Upper lobe of right lung (tissue), 1 donor: Measurements from ENCODE around the gene ERAP2. TPM values are rescaled to one million over a fixed set of nuclear protein-coding genes. Genes with fewer than 3 reads are reported as not detected.

Experiments
- ATAC-seq: fragments of 200-7000 bp; cut with Tn5 transposase; one replicate; pipeline ENCODE4 v1.9.1; 2020; ENCODE audit warnings: mild to moderate bottlenecking, moderate library complexity
- DNase-seq: peaks from one replicate; pipeline ENCODE4 v3.0.0-alpha.2; 2020
- H3K27ac ChIP-seq: fragments of 200-600 bp; one replicate; pipeline ENCODE4 v1.8.0; 2022
- H3K27me3 ChIP-seq: fragments of 200-600 bp; one replicate; pipeline ENCODE4 v1.8.0; 2022; ENCODE audit warnings: mild to moderate bottlenecking
- H3K36me3 ChIP-seq: fragments of 200-600 bp; one replicate; pipeline ENCODE4 v1.8.0; 2022
- H3K4me1 ChIP-seq: fragments of 200-600 bp; one replicate; pipeline ENCODE4 v1.8.0; 2022
- H3K4me3 ChIP-seq: fragments of 200-600 bp; one replicate; pipeline ENCODE4 v1.8.0; 2022; ENCODE audit warnings: mild to moderate bottlenecking
- H3K9me3 ChIP-seq: fragments of 200-600 bp; one replicate; pipeline ENCODE4 v1.8.0; 2022
- intact Hi-C: fragments of 100-400 bp; cut with DNase I; formaldehyde crosslinking; loops from one replicate; pipeline ENCODE4 v1.11.0; 2022
- total RNA-seq: library from RNA; stranded (reverse); fragmentation: NEBNext Ultra II Directional; extraction: Animal tissue kit (Norgen Biotek cat#: 25700); gene quantifications from one replicate; pipeline ENCODE4 v1.2.1, GENCODE V29; 2021
- TF ChIP-seq, protein P1 (sequence below): fragments of 200-600 bp; IDR thresholded peaks from one replicate; pipeline ENCODE4 v1.8.0; 2022; ENCODE audit warnings: antibody characterized with exemption
- donor health status: DM: no; HTN: yes; CAD: no; lungs with severe emphysema.

ERAP2 gene
- total RNA-seq, 1 donor from 2014 or later = 26.9 TPM

DNA sequence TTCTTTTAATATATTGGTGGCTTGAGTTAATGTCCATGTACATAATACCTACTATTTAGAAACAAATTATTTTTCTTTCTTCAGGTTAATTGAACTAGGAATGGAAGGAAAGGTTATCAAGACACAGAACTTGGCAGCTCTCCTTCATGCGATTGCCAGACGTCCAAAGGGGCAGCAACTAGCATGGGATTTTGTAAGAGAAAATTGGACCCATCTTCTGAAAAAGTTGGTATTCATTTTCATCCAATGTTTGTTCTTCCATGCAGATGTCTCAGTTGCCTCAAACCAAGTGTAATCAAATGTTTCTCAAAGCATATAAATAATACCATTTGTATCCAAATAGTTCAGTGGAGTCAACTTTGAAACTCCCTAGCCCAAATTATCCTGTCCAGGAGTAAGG, 36.9 kb downstream of the ERAP2 start:
- TF ChIP-seq, protein P1, sequence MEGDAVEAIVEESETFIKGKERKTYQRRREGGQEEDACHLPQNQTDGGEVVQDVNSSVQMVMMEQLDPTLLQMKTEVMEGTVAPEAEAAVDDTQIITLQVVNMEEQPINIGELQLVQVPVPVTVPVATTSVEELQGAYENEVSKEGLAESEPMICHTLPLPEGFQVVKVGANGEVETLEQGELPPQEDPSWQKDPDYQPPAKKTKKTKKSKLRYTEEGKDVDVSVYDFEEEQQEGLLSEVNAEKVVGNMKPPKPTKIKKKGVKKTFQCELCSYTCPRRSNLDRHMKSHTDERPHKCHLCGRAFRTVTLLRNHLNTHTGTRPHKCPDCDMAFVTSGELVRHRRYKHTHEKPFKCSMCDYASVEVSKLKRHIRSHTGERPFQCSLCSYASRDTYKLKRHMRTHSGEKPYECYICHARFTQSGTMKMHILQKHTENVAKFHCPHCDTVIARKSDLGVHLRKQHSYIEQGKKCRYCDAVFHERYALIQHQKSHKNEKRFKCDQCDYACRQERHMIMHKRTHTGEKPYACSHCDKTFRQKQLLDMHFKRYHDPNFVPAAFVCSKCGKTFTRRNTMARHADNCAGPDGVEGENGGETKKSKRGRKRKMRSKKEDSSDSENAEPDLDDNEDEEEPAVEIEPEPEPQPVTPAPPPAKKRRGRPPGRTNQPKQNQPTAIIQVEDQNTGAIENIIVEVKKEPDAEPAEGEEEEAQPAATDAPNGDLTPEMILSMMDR = no peak
- Histone ChIP-seq H3K27me3 (no peaks in the 10 kb centered on the region), H3K9me3 (no peaks in the 10 kb centered on the region), H3K36me3 (peaks cover 39% of the 10 kb centered on the region), H3K4me3 (no peak overlapping the region), H3K27ac (no peak overlapping the region), H3K4me1 (no peaks in the 10 kb centered on the region)
- ATAC-seq (no peak), DNase-seq (no peak)
- intact Hi-C loops = no loop called here

DNA sequence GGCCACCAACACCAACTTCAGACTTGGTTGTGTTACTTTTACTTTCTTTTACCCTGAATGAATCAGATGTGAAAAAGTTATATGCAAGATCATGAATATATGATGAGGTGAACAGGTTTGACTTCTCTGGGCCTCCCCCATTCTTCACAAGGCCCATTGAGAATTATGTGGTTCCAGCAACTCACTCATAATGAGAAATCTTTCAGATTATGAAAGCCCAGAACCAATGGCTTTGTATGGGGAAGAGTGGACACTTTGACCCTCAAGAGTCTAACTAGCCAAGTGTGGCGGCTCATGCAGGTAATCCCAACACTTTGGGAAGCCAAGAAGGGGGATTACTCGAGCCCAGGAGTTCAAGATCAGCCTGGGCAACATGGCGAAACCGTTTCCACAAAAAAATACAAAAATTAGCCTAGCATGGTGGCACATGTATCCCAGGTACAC, 43.5 kb downstream of the ERAP2 start:
- TF ChIP-seq, protein P1 = no peak
- Histone ChIP-seq H3K36me3 (peaks cover 8% of the 10 kb centered on the region), H3K4me3 (no peak overlapping the region), H3K9me3 (no peaks in the 10 kb centered on the region), H3K4me1 (no peaks in the 10 kb centered on the region), H3K27me3 (no peaks in the 10 kb centered on the region), H3K27ac (no peak overlapping the region)
- no peak for DNase-seq
- ATAC-seq = no peak
- intact Hi-C loops = no loop called here

DNA sequence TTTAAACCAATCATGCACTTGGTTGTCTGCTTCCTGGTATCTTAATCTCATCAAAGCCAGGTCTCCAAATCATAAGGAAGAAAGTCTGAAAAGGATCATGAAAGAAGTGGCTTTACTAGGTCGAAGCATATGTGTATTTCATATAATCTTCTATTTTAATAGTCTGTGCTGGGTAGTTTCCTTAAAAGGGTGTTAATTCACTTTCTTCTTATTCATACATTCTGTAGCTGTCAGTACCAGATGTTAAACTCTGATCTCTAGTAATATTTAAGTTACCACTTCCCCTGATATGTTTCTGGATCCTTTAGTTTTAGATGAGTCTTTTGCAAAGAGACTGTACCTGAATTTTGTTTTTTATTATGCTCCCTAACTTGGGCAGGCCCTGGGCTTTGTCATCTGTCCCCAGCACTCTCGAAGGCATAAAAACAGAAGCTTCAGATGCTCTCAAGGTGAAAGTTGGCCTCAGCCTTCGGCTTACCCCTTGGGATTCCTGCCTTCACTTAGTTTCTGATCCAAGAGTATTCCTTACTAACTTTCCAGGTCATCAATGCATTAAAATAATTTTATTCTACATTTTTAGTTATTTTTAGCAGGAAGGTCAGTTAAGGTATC, 44.5 kb downstream of the ERAP2 start:
- DNase-seq (no peak), ATAC-seq (no peak)
- Histone ChIP-seq H3K27me3 (no peaks in the 10 kb centered on the region), H3K27ac (no peak overlapping the region), H3K4me1 (no peaks in the 10 kb centered on the region), H3K36me3 (peaks cover 8% of the 10 kb centered on the region), H3K4me3 (no peak overlapping the region), H3K9me3 (no peaks in the 10 kb centered on the region)
- intact Hi-C loops = no loop called here
- TF ChIP-seq, protein P1 = no peak

DNA sequence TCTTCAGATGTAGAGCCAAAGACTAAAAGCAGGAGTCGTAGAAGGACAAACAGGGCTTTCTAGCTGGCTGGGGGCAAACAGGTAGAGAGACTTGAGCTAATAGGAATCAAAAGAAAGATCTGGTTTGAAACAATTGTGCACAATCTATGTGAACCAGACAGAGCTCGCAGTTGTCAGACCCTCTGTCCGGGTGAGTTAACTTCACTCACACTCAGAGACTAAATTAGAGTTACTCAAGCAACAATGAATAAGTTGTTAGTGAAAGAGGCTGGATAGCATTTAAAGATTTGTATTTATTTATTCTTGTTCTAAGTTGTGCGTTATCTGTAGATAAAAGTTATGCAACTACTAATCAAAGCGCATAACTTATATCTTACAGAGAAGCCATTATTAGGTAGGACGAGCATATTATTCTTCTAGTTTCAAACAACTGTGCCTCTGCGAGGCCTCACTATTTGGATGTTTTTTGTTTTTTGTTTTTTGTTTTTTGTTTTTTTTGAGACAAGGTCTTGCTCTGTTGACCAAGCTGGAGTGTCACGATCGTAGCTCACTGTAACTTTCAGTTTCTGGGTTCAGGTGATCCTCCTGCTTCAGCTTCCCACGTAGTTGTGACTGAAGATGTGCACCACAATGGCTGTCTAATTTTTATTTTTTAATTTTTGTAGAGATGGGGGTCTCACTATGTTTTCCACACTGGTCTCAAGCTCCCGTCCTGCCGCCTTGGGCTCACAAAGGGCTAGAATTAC, 46.4 kb downstream of the ERAP2 start:
- Histone ChIP-seq H3K27ac (no peak overlapping the region), H3K9me3 (no peaks in the 10 kb centered on the region), H3K4me1 (no peaks in the 10 kb centered on the region), H3K36me3 (no peaks in the 10 kb centered on the region), H3K4me3 (no peak overlapping the region), H3K27me3 (no peaks in the 10 kb centered on the region)
- TF ChIP-seq, protein P1 = no peak
- no peak for ATAC-seq
- intact Hi-C loops = no loop called here
- no peak for DNase-seq

DNA sequence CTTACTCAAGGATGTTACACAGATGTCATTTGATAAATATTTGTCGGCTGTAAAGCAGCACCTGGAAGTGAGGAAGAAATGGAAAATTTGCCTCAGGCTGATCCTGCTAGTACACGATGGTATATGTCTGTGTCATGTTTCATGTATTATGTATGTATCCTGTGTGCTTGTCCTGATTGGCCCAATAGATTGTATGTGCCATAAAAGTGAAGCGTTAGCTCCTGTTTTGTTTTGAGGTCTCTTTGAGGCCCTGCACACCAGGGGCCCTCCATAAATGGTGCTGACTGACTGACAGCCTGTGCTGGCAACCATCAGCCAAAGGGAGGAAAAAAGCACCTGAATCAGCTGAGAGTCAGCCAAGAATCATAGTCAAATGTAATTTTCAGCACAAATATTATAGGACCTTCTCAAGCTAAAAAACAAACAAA, 47.7 kb downstream of the ERAP2 start:
- no peak overlapping the region for H3K4me3 ChIP-seq
- H3K9me3 ChIP-seq = no peaks in the 10 kb centered on the region
- no peaks in the 10 kb centered on the region for H3K27me3 ChIP-seq
- DNase-seq = no peak
- no peak for ATAC-seq
- H3K27ac ChIP-seq = no peak overlapping the region
- no peaks in the 10 kb centered on the region for H3K36me3 ChIP-seq
- intact Hi-C loops = no loop called here
- TF ChIP-seq, protein P1 = no peak
- peaks cover 4% of the 10 kb centered on the region for H3K4me1 ChIP-seq
